GM19455 (cell line): ENCODE data around the gene TRAM2.
"Not testable (repeated sequence)": the region's sequence is repeated elsewhere in the genome, so short reads cannot be mapped to it uniquely, and the experiment has no call there.

Experiments
- ATAC-seq: cut with Tn5 transposase; IDR thresholded peaks from one replicate; pipeline ENCODE4 v1.9.1; 2021; ENCODE audit not compliant: unreplicated experiment

The TRAM2 gene

GRCh38 chr6:52495922-52496321 is 80.9 kb downstream of the TRAM2 start:
- ATAC-seq, result no peak

GRCh38 chr6:52494298-52495072 is 82.4 kb downstream of the TRAM2 start:
- ATAC-seq, result no peak

- ATAC-seq, result no peak
These were observed 83.2 kb downstream of the TRAM2 start for GRCh38 chr6:52493669-52494068.

- peak; percentile 63 for ATAC-seq
These were observed 85.4 kb downstream of the TRAM2 start for GRCh38 chr6:52491203-52492069.

GRCh38 chr6:52489881-52490280 is 87.0 kb downstream of the TRAM2 start:
- ATAC-seq, result no peak

GRCh38 chr6:52483671-52484003 is 93.2 kb downstream of the TRAM2 start:
- ATAC-seq, result no peak

GRCh38 chr6:52482903-52483670 is 93.8 kb downstream of the TRAM2 start:
- ATAC-seq, result no peak

- ATAC-seq, result no peak
These were observed 101.6 kb downstream of the TRAM2 start for GRCh38 chr6:52475307-52475706.

- ATAC-seq, result no peak
These were observed 102.7 kb downstream of the TRAM2 start for GRCh38 chr6:52474173-52474572.

GRCh38 chr6:52461194-52461593 is 115.7 kb downstream of the TRAM2 start:
- ATAC-seq, result not testable (repeated sequence)

- ATAC-seq, result no peak
These were observed 119.8 kb downstream of the TRAM2 start for GRCh38 chr6:52457096-52457495.

GRCh38 chr6:52454556-52454955 is 122.3 kb downstream of the TRAM2 start:
- no peak for ATAC-seq
